ENCODE results near the gene ACSF2.

DNA sequence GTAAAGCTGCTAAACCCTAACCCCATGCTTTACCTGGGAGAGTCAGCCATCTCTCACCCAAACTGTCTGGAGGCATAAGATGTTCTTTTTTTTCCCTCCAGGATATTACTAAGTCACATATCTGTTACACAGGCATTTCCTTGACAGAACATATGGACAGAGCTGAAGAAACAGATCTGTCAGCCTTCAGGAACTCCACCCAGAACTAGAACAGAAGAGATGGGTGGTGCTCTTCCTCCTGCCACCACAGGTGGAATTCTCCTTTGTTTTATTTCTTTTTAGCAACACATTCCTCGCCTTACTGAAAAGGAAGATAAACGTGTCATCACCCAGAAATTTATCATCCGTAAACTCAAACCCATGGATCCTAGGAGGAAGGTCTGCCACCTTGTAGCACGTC, 91.0 kb downstream of the ACSF2 start:
- TF ChIP-seq, protein P1, sequence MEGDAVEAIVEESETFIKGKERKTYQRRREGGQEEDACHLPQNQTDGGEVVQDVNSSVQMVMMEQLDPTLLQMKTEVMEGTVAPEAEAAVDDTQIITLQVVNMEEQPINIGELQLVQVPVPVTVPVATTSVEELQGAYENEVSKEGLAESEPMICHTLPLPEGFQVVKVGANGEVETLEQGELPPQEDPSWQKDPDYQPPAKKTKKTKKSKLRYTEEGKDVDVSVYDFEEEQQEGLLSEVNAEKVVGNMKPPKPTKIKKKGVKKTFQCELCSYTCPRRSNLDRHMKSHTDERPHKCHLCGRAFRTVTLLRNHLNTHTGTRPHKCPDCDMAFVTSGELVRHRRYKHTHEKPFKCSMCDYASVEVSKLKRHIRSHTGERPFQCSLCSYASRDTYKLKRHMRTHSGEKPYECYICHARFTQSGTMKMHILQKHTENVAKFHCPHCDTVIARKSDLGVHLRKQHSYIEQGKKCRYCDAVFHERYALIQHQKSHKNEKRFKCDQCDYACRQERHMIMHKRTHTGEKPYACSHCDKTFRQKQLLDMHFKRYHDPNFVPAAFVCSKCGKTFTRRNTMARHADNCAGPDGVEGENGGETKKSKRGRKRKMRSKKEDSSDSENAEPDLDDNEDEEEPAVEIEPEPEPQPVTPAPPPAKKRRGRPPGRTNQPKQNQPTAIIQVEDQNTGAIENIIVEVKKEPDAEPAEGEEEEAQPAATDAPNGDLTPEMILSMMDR (IDR thresholded peaks at IDR 0.05), result no peak
- no peak for TF ChIP-seq POLR2A (IDR thresholded peaks at IDR 0.05)
